Endothelial cell of umbilical vein (primary cell): ENCODE data around the gene OCIAD1.

Experiments used
- CTCF ChIP-seq, 2 donors: IDR thresholded peaks; 1 replicate in 1 of 2; 2 replicates in 1 of 2; pipeline ENCODE4 v1.5.1; 2011; ENCODE audit warnings: low read length in 2 of 2, mild to moderate bottlenecking in 2 of 2, moderate library complexity in 2 of 2, control low read depth in 1 of 2, inconsistent platforms in 1 of 2, low read depth in 1 of 2; ENCODE audit not compliant: insufficient read depth in 1 of 2; ENCODE audit errors: extremely low read depth in 1 of 2
- EZH2 ChIP-seq: IDR thresholded peaks from 2 replicates; pipeline ENCODE4 v1.6.1; 2012; ENCODE audit warnings: borderline replicate concordance, low read depth, mild to moderate bottlenecking, moderate library complexity, low read length, inconsistent platforms; ENCODE audit not compliant: severe bottlenecking
- MYC ChIP-seq: IDR thresholded peaks from one replicate; pipeline ENCODE4 v1.6.1; 2011; ENCODE audit warnings: mild to moderate bottlenecking, low read depth, low read length
- POLR2A ChIP-seq: IDR thresholded peaks from 2 replicates; pipeline ENCODE4 v1.6.1; 2012; ENCODE audit warnings: low read depth, mild to moderate bottlenecking, control low read depth, low read length
- POLR2AphosphoS5 ChIP-seq: IDR thresholded peaks from 2 replicates; pipeline ENCODE4 v1.6.1; 2012; ENCODE audit warnings: low read depth, mild to moderate bottlenecking, control low read depth, low read length, moderate library complexity; ENCODE audit not compliant: insufficient read depth

DNA sequence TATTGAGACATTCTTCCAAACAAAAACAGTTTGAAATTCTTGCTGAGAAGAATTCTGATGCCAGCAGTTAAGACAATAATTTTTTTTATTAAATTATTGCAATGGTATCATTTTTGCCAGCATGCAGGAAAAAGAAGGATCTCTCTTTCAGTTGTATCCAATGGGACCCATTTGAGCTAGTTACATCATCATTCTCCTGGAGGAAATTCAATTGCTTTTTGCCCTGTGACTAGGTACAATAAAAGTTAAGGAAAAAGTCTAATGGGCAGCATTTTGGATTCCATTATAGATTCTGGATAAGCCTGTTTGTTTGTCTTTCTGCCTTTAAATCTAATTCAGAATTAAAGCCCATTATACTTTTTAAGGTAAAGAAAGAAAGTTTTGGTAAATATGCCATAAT, 40.3 kb upstream of the OCIAD1 start:
- TF ChIP-seq POLR2AphosphoS5 = no peak
- no peak for TF ChIP-seq CTCF (IDR thresholded peaks at IDR 0.05; ENCODE audit: extremely low read depth in 1 of 2, insufficient read depth in 1 of 2, low read depth in 1 of 2, low read length in 2 of 2)
- no peak for TF ChIP-seq MYC
- no peak for TF ChIP-seq POLR2A
- no peak for TF ChIP-seq EZH2
